CD4-positive, alpha-beta T cell (primary cell): Measurements from ENCODE around the gene M1AP. TPM values are rescaled to one million over a fixed set of nuclear protein-coding genes. Genes with fewer than 3 reads are reported as not detected.

Experiments used
- ATAC-seq: fragments of 200-7000 bp; cut with Tn5 transposase; one replicate; pipeline ENCODE4 v1.10.0; 2022; ENCODE audit warnings: mild to moderate bottlenecking; ENCODE audit not compliant: poor library complexity
- CTCF ChIA-PET: fragments of 350-600 bp; sonication (Branson Sonifier 250); formaldehyde crosslinking; loops from one replicate; lab custom pipeline; 2021; ENCODE audit warnings: antibody characterized with exemption, inconsistent platforms; lab: Charles Lee
- POLR2A ChIA-PET: fragments of 350-600 bp; sonication (Branson Sonifier 250); formaldehyde crosslinking; loops from one replicate; lab custom pipeline; 2021; ENCODE audit warnings: antibody characterized with exemption, inconsistent platforms; lab: Charles Lee
- DNase-seq, 14 experiments: peaks; one replicate each; pipeline ENCODE4 v3.0.0-alpha.2; 2013 to 2020; ENCODE audit warnings: mixed read lengths in 2 of 14
- H3K27ac ChIP-seq, 2 donors: one replicate each; pipeline versions ENCODE4 v1.5.1 to v1.7.0; 2013; ENCODE audit warnings: low read length in 2 of 2, low read depth in 1 of 2, mild to moderate bottlenecking in 1 of 2
- H3K27me3 ChIP-seq, 2 experiments: 1 replicate in 1 of 2; 2 replicates in 1 of 2; pipeline versions ENCODE4 v1.6.1 to v1.7.0; 2013; ENCODE audit warnings: low read length in 2 of 2, control low read depth in 1 of 2, mild to moderate bottlenecking in 1 of 2, moderate library complexity in 1 of 2; ENCODE audit not compliant: insufficient read depth in 2 of 2, control insufficient read depth in 1 of 2
- H3K36me3 ChIP-seq: one replicate; pipeline ENCODE4 v1.6.1; 2013; ENCODE audit warnings: low read length, control low read depth; ENCODE audit not compliant: insufficient read depth
- H3K4me1 ChIP-seq: one replicate; pipeline ENCODE4 v1.6.1; 2013; ENCODE audit warnings: low read length, control low read depth; ENCODE audit not compliant: insufficient read depth
- H3K4me3 ChIP-seq: one replicate; pipeline ENCODE4 v1.5.1; 2013; ENCODE audit warnings: mild to moderate bottlenecking, low read length, moderate library complexity
- H3K9me3 ChIP-seq, 2 experiments: 1 replicate in 1 of 2; 2 replicates in 1 of 2; pipeline versions ENCODE4 v1.6.1 to v1.7.0; 2013; ENCODE audit warnings: low read length in 2 of 2, mild to moderate bottlenecking in 2 of 2, control low read depth in 1 of 2, moderate library complexity in 1 of 2; ENCODE audit not compliant: control insufficient read depth in 1 of 2, insufficient read depth in 1 of 2
- H3K27ac Mint-ChIP-seq: one replicate; pipeline ENCODE4 v1.8.0; 2020; ENCODE audit warnings: mixed read lengths
- H3K27me3 Mint-ChIP-seq: one replicate; pipeline ENCODE4 v1.8.0; 2021; ENCODE audit warnings: mixed read lengths
- H3K36me3 Mint-ChIP-seq: one replicate; pipeline ENCODE4 v1.8.0; 2021; ENCODE audit warnings: low read depth, mixed read lengths
- H3K4me1 Mint-ChIP-seq: one replicate; pipeline ENCODE4 v1.8.0; 2021; ENCODE audit warnings: low read depth, mixed read lengths
- H3K4me3 Mint-ChIP-seq: one replicate; pipeline ENCODE4 v1.8.0; 2020; ENCODE audit warnings: mild to moderate bottlenecking, mixed read lengths
- H3K9me3 Mint-ChIP-seq: one replicate; pipeline ENCODE4 v1.8.0; 2020; ENCODE audit warnings: mixed read lengths
- intact Hi-C, 2 experiments: fragments of 100-400 bp; cut with DNase I in 1 of 2; cut with micrococcal nuclease in 1 of 2; formaldehyde crosslinking; loops; one replicate each; pipeline versions ENCODE4 v1.15.1 to v1.9.0; 2023 to 2025; cut with DNase I, micrococcal nuclease
- total RNA-seq, 174 experiments: library from RNA in 2 of 174; stranded (reverse) in 2 of 174; gene quantifications; one replicate each; pipeline ENCODE4 v1.2.3 and lab custom pipeline; 2021 to 2026
- TF ChIP-seq, protein P1 (sequence below): fragments of 200-600 bp; IDR thresholded peaks from one replicate; pipeline ENCODE4 v1.8.0; 2022; ENCODE audit warnings: antibody characterized with exemption, mild to moderate bottlenecking

The M1AP gene
- total RNA-seq, 2 experiments from 2014 or later, result not detected

GRCh38 chr2:74514368-74515270 lies 133.5 kb downstream of the M1AP start, which contains the start of gene TLX2:
TSS of gene TLX2 (plus strand) at chr2:74514450. CDS start at chr2:74514807, 357 bp downstream.
- DNase-seq (peak in 2 of 14 experiments; percentile 34 to 37), ATAC-seq (peak; percentile 12)
- Mint-ChIP-seq H3K36me3 (no peaks in the 10 kb centered on the region), H3K27me3 (peaks cover 88% of the 10 kb centered on the region), H3K4me1 (peaks cover 18% of the 10 kb centered on the region), H3K4me3 (peak within 1 kb of the TSS; percentile 74), H3K9me3 (no peaks in the 10 kb centered on the region), H3K27ac (no peak within 1 kb of the TSS)
- H3K27me3 ChIP-seq, result peaks cover 72 to 73% of the 10 kb centered on the region in 2 experiments
- H3K36me3 ChIP-seq, result no peaks in the 10 kb centered on the region
- peaks cover 40% of the 10 kb centered on the region for H3K4me1 ChIP-seq
- CTCF ChIA-PET, result interaction anchor here (0.9 kb wide), 1 partner anchor 15 kb away, joined by 4 read pairs; the partner anchor contains the start of genes AUP1 and HTRA2
- POLR2A ChIA-PET, result interaction anchor here (1.0 to 2.0 kb wide), 3 partner anchors 11 to 60 kb away, joined by 3 to 10 read pairs (median 6); partner anchors contain the start of genes AUP1 and HTRA2
- H3K9me3 ChIP-seq, result peaks cover 0 to 36% of the 10 kb centered on the region in 2 experiments
- TF ChIP-seq, protein P1, sequence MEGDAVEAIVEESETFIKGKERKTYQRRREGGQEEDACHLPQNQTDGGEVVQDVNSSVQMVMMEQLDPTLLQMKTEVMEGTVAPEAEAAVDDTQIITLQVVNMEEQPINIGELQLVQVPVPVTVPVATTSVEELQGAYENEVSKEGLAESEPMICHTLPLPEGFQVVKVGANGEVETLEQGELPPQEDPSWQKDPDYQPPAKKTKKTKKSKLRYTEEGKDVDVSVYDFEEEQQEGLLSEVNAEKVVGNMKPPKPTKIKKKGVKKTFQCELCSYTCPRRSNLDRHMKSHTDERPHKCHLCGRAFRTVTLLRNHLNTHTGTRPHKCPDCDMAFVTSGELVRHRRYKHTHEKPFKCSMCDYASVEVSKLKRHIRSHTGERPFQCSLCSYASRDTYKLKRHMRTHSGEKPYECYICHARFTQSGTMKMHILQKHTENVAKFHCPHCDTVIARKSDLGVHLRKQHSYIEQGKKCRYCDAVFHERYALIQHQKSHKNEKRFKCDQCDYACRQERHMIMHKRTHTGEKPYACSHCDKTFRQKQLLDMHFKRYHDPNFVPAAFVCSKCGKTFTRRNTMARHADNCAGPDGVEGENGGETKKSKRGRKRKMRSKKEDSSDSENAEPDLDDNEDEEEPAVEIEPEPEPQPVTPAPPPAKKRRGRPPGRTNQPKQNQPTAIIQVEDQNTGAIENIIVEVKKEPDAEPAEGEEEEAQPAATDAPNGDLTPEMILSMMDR, result no peak
- intact Hi-C loops, result loop anchor here in 1 of 2 experiments (2.0 kb wide), 1 partner anchor 14 kb away; the partner anchor contains the start of genes AUP1 and HTRA2
- peak within 1 kb of the TSS; percentile 54 for H3K4me3 ChIP-seq
- no peak within 1 kb of the TSS for H3K27ac ChIP-seq

- peak overlapping the region; percentile 25 for H3K4me3 ChIP-seq
- peaks cover 82% of the 10 kb centered on the region for H3K27me3 Mint-ChIP-seq
Observed at GRCh38 chr2:74513605-74514367, 134.3 kb downstream of the M1AP start.

More at GRCh38 chr2:74513605-74514367, 134.3 kb downstream of the M1AP start:
- Mint-ChIP-seq H3K4me3 (peak overlapping the region; percentile 69), H3K9me3 (no peaks in the 10 kb centered on the region), H3K36me3 (no peaks in the 10 kb centered on the region), H3K27ac (no peak overlapping the region), H3K4me1 (peaks cover 20% of the 10 kb centered on the region)
- ChIA-PET CTCF (interaction anchor here (0.9 kb wide), 1 partner anchor 16 kb away, joined by 4 read pairs; the partner anchor contains the start of genes AUP1 and HTRA2), POLR2A (interaction anchor here (0.7 to 2.0 kb wide), 5 partner anchors 10 to 59 kb away, joined by 3 to 10 read pairs (median 3); partner anchors contain the start of genes AUP1 and HTRA2)
- H3K9me3 ChIP-seq, result peaks cover 0 to 36% of the 10 kb centered on the region in 2 experiments
- ATAC-seq (peak; percentile 19), DNase-seq (peak in 5 of 14 experiments; percentile 22 to 55 (median 44))
- peaks cover 64 to 65% of the 10 kb centered on the region in 2 experiments for H3K27me3 ChIP-seq
- intact Hi-C loops, result loop anchor here in 1 of 2 experiments (2.0 kb wide), 1 partner anchor 15 kb away; the partner anchor contains the start of genes AUP1 and HTRA2
- TF ChIP-seq, protein P1, result no peak
- no peak overlapping the region for H3K27ac ChIP-seq
- peaks cover 40% of the 10 kb centered on the region for H3K4me1 ChIP-seq
- H3K36me3 ChIP-seq, result no peaks in the 10 kb centered on the region
